SK-N-MC (cell line): ENCODE data around the gene MAGEB3.

ENCODE experiments used
- EZH2 ChIP-seq: fragments of 200-600 bp; sonication (generic); IDR thresholded peaks from one replicate; pipeline ENCODE4 v1.6.1; 2017; ENCODE audit warnings: antibody characterized with exemption
- POLR2AphosphoS5 ChIP-seq: IDR thresholded peaks from 2 replicates; pipeline ENCODE4 v1.6.1; 2012; ENCODE audit warnings: mild to moderate bottlenecking, low read depth, low read length, borderline replicate concordance

GRCh38 chrX:30253257-30253656 is 22.8 kb downstream of the MAGEB3 start:
- TF ChIP-seq POLR2AphosphoS5, result no peak
- no peak for TF ChIP-seq EZH2
